Central memory CD8-positive, alpha-beta T cell (primary cell): ENCODE results near the gene EXD3.

Experiments
- ATAC-seq: fragments of 150-1000 bp; cut with Tn5 transposase; replicated peaks from 2 replicates; pipeline ENCODE4 v1.10.0; 2022; ENCODE audit warnings: mild to moderate bottlenecking, moderate FRiP score, moderate number of reproducible peaks; ENCODE audit not compliant: poor library complexity, severe bottlenecking; ENCODE audit errors: extremely low read depth
- DNase-seq, 2 donors: peaks; one replicate each; pipeline ENCODE4 v3.0.0; 2021; ENCODE audit warnings: low spot score in 2 of 2
- H3K27ac Mint-ChIP-seq: one replicate; pipeline ENCODE4 v1.8.0; 2022; ENCODE audit warnings: low read depth, mild to moderate bottlenecking, moderate library complexity, mixed read lengths
- H3K27me3 Mint-ChIP-seq: one replicate; pipeline ENCODE4 v1.8.0; 2022; ENCODE audit warnings: mixed read lengths
- H3K36me3 Mint-ChIP-seq: one replicate; pipeline ENCODE4 v1.8.0; 2022; ENCODE audit warnings: mild to moderate bottlenecking, moderate library complexity, mixed read lengths; ENCODE audit not compliant: insufficient read depth
- H3K4me1 Mint-ChIP-seq: one replicate; pipeline ENCODE4 v1.8.0; 2022; ENCODE audit warnings: mixed read lengths
- H3K4me3 Mint-ChIP-seq: one replicate; pipeline ENCODE4 v1.8.0; 2022; ENCODE audit warnings: mild to moderate bottlenecking, moderate library complexity, mixed read lengths
- H3K9me3 Mint-ChIP-seq: one replicate; pipeline ENCODE4 v1.8.0; 2022; ENCODE audit warnings: mixed read lengths

Gene EXD3

DNA sequence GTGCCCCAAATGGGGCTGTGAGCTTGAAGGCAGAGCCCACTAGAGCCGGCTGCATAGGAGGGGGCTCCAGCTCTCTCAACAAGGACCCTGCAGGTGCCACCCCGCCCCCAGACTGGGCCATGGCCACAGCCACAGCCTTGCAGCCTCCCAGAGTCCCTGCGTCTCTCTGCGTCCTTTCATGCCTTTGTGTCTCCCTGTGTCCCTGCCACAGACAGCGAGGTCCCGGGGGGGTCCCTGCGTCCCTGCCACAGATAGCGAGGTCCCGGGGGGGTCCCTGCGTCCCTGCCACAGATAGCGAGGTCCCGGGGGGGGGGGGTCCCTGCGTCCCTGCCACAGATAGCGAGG is 6.6 kb upstream of the EXD3 start:
- Mint-ChIP-seq H3K4me3 (no peak overlapping the region), H3K9me3 (no peaks in the 10 kb centered on the region), H3K36me3 (no peaks in the 10 kb centered on the region), H3K27me3 (no peaks in the 10 kb centered on the region), H3K4me1 (no peaks in the 10 kb centered on the region), H3K27ac (no peak overlapping the region)
- DNase-seq (no peak), ATAC-seq (no peak)

DNA sequence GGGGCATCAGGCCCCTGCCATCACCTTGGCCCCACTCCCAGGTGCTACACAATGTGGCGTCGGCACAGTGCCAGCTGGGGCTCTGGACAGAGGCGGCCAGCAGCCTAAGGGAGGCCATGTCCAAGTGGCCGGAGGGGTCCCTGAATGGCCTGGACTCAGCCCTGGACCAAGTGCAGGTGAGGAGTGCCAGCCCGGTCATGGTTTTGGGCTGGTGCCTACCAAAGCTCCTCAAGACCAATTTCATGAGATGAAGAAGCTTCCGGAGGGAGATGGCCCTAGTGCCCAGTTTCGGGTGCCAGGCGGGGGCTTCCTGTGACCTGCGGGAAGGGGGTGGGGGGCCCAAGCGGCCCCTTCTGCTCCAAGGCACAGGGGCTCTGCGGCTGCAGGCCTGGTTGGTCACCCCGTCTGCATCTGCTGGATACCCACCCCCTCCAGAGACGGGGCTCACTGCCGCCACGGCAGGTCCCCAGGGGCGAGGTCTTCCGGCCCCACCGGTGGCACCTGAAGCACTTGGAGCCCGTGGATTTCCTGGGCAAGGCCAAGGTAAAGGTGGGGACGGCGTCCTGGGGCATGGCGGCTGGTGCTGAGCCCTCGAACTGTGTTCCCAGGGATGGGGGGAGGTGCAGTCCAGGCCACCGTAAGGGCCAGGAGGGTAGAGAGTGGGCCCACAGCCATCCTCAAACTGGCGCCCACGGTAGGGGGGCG is 6.0 kb upstream of the EXD3 start:
- no peaks in the 10 kb centered on the region for H3K9me3 Mint-ChIP-seq
- H3K27ac Mint-ChIP-seq, result no peak overlapping the region
- DNase-seq (no peak), ATAC-seq (no peak)
- no peaks in the 10 kb centered on the region for H3K36me3 Mint-ChIP-seq
- no peaks in the 10 kb centered on the region for H3K27me3 Mint-ChIP-seq
- no peak overlapping the region for H3K4me3 Mint-ChIP-seq
- no peaks in the 10 kb centered on the region for H3K4me1 Mint-ChIP-seq

DNA sequence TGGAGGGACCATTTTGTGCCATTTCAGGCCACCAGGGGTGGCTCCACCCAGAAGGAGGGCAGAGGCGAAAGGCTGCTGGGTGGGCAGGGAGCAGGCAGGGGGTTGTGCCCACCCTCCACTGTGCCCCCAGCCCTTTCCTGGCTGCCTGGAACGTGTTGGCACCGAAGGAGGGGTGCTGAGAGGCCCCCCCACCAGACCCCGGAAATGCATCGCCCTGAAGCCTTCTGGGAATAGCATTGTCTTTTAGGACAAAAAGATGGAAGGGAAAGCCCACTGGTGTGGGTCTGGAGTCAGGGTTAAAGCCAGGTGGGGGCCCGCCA is 5.3 kb upstream of the EXD3 start:
- H3K4me1 Mint-ChIP-seq, result no peaks in the 10 kb centered on the region

DNA sequence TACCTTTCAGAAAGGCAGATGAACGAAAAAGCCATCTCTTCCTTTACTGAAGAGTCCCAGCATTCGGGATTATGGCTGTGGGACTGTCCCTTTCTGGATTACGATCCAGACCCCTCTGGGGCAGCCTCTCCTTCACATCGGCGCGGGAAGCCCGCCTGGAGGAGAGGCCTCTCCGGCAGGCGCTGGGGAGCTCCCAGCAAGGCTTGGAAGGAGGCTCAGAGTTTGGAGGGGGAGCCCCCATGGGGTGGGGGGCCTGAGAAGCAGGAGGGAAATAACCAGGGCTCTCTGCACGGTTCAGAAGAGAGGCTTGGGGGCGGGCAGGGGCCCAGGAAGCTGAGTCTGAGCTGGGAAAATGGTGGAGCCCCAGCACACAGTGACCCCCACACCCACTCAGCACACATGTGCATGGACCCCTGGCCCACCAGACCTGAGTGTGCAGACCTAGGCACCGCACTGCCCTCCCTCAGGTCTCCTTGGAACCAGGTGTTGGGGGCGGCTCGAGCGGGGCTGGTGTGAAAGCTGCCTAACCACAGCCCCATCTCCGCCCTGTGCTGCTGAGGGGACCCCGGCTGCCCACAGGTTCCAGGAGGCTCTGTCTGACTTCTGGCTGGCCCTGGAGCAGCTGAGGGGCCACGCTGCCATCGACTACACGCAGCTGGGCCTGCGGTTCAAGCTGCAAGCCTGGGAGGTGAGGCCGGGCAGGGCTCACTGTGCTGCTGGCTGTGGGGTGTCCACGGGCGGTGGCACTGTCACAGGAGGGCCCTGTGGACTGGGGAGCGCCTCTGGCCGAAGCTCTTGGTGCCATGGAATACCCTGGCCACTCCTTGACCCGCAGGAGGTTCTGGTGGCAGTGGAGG is 4.7 kb upstream of the EXD3 start:
- Mint-ChIP-seq H3K27ac (no peak overlapping the region), H3K4me1 (no peaks in the 10 kb centered on the region), H3K9me3 (no peaks in the 10 kb centered on the region), H3K36me3 (no peaks in the 10 kb centered on the region), H3K27me3 (no peaks in the 10 kb centered on the region), H3K4me3 (no peak overlapping the region)
- DNase-seq, result no peak
- no peak for ATAC-seq

More for the DNA sequence above, 5.3 kb upstream of the EXD3 start:
- Mint-ChIP-seq H3K9me3 (no peaks in the 10 kb centered on the region), H3K36me3 (no peaks in the 10 kb centered on the region), H3K4me3 (no peak overlapping the region), H3K27me3 (no peaks in the 10 kb centered on the region), H3K27ac (no peak overlapping the region)
- ATAC-seq (no peak), DNase-seq (no peak)

DNA sequence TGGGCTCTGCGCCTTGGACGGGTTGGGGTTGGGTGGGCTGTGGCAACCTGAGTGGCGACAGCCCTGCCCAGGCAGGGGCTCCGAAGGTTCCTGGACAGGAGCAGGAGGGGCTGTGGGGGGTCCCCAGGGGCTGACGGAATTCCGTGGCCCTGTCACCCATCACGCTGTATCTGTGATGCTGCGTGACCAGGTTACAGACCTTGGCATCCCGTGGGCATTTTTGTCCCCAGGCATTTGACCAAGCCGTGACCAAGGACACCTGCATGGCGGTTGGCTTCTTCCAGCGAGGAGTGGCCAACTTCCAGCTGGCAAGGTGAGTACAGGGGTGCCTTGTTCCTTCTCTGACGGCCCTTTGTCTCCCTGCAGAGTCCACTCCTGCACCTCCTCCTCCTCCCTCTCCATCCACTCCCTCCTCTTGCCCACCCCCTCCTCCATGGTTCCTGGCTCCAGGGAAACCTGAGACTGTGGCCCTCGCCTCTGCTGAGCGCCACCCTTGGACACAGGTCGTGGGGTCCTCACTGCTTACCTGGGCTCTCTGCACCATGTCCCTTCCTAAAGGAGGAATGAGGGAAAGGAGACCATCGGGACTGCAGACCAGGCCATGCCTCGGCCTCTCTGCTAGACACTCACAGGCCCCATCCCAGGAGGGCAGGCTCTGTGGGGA is 3.2 kb upstream of the EXD3 start:
- no peaks in the 10 kb centered on the region for H3K27me3 Mint-ChIP-seq
- H3K36me3 Mint-ChIP-seq, result no peaks in the 10 kb centered on the region
- H3K4me1 Mint-ChIP-seq, result no peaks in the 10 kb centered on the region
- H3K4me3 Mint-ChIP-seq, result no peak overlapping the region
- no peak overlapping the region for H3K27ac Mint-ChIP-seq
- no peak for DNase-seq
- no peak for ATAC-seq
- no peaks in the 10 kb centered on the region for H3K9me3 Mint-ChIP-seq

DNA sequence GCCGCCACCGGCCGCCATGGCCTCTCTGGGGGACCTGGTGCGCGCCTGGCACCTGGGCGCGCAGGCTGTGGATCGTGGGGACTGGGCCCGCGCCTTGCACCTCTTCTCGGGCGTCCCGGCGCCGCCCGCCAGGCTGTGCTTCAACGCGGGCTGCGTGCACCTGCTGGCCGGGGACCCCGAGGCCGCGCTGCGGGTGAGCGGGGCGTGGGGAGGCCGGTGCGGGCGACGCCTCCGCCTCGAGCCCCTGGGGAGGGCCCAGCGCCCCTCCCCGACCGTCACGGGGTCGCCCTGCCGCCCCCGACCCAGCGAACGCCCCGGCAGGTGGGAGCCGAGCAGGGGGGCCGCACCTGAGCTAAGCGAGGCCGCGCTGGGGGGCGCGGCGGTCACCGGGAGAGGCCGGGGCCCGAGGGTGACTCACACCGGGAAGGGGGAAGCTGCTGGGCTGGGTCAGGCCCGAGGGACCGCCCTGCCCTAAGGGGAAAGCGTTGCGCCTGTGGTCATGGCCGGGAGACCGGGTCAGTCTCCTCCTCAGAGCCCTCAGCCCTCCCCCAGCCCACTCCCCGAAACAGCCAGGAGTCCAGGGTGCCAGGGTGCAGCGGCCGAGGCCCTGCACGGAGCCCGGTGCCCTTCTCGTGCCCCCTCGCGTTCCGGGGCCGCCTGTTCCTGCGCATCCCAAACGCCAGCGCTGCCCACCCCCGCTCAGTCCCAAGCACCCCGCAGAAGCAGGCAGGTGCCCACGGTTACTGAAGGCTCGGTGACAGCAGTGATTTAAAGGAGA is 741 bp upstream of the EXD3 start:
- no peaks in the 10 kb centered on the region for H3K4me1 Mint-ChIP-seq
- no peak overlapping the region for H3K27ac Mint-ChIP-seq
- peak; percentile 63 for ATAC-seq
- peak overlapping the region; percentile 59 for H3K4me3 Mint-ChIP-seq
- no peaks in the 10 kb centered on the region for H3K36me3 Mint-ChIP-seq
- no peaks in the 10 kb centered on the region for H3K9me3 Mint-ChIP-seq
- no peak for DNase-seq
- H3K27me3 Mint-ChIP-seq, result no peaks in the 10 kb centered on the region

DNA sequence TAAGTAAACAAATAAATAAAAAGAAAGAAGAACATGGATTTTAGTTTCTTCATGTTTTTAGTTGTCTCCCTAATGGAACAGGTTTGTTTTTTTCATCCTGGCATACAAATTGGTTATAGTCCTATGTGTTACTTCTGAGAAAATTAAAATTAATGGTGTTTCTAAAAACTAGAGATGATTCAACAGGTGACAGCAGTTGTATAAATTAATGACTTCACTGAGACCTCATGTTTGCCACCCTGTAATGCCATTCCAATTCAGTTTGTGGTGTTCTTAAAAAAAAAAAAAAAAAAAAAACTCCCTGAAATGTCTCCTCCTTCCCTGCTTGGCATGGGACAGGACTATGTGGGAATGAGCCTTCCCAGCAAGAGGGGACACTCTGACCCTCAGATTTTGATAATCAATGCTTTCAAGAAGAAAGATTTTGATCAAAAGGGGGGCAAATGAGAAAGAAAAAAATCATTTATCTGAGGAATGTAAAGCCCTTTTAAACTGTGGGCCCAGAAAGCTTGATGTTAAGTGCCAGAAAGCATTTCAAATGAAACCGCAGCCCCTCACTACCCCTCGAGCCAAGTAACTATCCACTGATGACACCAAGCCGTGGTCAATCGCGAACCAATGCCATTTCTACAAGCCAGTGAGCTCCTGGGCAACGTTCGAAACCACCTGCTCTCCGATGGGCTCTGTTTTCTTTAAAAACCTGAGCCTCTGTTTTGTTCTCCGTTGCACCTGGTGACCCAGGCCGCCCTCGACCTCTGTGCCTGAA is 941 bp downstream of the EXD3 start:
- no peak for DNase-seq
- Mint-ChIP-seq H3K36me3 (no peaks in the 10 kb centered on the region), H3K27ac (no peak overlapping the region), H3K9me3 (no peaks in the 10 kb centered on the region), H3K4me1 (no peaks in the 10 kb centered on the region), H3K27me3 (no peaks in the 10 kb centered on the region), H3K4me3 (peak overlapping the region; percentile 75)
- no peak for ATAC-seq

DNA sequence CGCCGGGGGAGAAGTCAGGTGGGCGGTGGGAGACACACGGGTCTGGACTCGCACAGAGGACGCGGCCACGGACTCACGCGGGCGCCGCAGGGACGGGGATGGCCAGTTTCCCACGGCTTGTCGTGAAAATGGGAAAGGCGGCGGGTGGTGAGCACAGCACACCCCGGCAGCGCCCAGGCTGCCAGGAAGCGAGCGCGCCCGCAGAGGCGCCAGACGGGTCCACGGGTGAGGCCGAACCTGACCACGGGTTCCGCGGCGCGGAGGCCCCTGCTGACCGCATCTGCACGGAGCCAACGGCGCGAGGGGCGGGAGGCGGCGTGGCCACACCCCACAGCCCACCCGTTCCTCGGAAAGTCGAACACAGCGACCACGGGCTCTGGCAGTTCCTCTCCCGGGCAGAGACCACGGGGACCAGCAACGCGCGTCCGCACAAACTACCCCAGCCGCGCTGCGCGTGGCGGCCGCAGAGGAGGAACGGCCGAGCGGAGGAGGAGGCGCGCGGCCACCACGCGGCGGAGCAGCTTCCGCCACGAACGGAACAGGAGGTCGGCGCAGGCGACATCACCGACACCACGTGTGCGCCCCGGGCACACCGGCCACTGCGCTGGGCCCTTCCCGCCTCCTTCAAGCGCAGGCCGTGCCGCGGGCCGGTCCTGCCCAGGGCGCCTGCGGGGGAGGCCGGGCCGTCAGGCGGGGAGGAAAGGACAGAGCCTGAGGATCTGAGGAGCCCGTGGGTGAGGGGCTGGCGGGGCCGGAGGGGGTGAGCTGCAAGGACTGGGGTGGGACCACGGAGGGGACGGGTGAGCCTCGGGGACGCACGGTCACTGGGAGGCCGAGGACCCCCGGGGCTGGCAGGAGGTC is 5.6 kb downstream of the EXD3 start:
- no peaks in the 10 kb centered on the region for H3K27me3 Mint-ChIP-seq
- H3K4me1 Mint-ChIP-seq, result peaks cover 7% of the 10 kb centered on the region
- no peak for DNase-seq
- peak overlapping the region; percentile 55 for H3K4me3 Mint-ChIP-seq
- H3K9me3 Mint-ChIP-seq, result no peaks in the 10 kb centered on the region
- no peak overlapping the region for H3K27ac Mint-ChIP-seq
- ATAC-seq, result peak; percentile 36
- peaks cover 4% of the 10 kb centered on the region for H3K36me3 Mint-ChIP-seq

DNA sequence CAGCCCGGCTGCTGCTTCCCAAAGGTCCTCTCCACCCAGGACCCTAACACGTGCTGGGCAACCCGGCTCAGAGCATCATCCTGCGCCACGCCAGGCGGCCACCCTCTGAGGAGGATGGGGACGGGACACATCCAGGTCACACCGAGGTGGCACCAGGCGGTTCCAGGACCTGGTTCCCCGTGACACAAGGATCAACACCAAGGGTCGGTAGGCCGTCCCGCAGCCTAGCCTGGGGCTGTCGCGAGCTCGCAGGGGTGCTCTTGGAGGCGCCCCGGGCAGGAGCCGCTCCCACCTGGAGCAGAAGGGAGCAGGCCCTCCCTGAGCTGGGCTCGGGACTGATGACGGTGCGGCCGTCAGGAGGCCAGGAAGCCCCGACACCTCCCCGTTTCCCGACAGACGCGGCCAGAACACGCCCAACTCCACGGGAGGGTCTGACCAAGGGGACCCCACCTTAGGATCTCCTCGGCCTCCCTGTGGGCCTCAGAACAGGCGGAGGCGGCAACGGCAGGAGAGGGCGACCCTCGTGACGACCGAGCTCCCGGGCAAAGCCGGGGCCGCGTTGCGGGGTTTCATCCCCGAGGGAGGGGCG is 6.3 kb downstream of the EXD3 start:
- H3K27ac Mint-ChIP-seq, result no peak overlapping the region
- no peak for ATAC-seq
- H3K36me3 Mint-ChIP-seq, result peaks cover 4% of the 10 kb centered on the region
- H3K4me3 Mint-ChIP-seq, result peak overlapping the region; percentile 55
- peaks cover 7% of the 10 kb centered on the region for H3K4me1 Mint-ChIP-seq
- H3K27me3 Mint-ChIP-seq, result no peaks in the 10 kb centered on the region
- H3K9me3 Mint-ChIP-seq, result no peaks in the 10 kb centered on the region
- DNase-seq, result no peak

DNA sequence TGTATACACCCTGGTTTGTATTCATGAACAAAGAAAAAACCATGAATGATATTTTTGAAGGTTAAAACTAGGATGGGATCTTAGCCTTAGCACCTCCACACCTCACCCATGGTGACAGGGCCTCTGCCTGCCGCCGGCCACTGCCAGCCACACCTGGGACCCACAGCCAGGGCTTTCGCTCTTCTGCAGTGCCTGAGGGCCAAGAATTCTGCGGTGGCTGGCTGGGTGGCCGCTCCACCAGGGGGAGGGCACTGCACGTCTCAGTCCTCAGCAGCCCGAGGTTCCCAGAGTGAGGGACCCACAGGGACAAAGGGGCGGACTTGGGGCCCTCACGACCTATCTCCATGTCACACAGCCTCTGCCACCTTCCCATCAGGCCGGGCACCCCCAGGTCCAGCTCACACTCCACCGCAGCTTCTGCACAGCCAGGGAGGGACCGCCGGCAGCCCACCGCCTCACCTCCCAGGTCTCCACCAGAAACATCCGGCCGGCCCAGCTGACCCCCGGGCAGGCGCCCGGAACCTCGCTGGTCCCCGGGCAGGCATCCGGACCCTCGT is 6.9 kb downstream of the EXD3 start:
- ATAC-seq (no peak), DNase-seq (no peak)
- H3K9me3 Mint-ChIP-seq, result no peaks in the 10 kb centered on the region
- H3K4me3 Mint-ChIP-seq, result no peak overlapping the region
- H3K27me3 Mint-ChIP-seq, result no peaks in the 10 kb centered on the region
- peaks cover 4% of the 10 kb centered on the region for H3K36me3 Mint-ChIP-seq
- no peak overlapping the region for H3K27ac Mint-ChIP-seq
- H3K4me1 Mint-ChIP-seq, result peaks cover 7% of the 10 kb centered on the region

DNA sequence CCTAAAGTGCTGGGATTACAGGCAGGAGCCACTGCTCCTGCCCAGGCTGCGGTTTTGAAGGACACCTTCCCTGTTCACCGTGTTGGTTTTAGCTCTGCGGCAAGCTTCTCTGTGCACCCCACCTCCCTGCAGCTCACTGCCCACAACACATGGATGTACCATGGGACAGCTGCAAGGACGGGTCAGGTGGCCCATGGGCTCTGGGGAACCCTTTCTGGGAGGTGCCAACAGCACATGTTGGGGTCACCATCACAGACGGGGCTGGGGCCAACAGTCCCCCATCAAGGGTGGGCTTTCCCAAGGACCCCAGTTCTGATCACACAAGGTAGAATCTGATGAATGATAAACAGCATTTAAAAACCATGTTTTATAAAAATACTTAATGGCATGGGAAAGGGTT is 7.5 kb downstream of the EXD3 start:
- Mint-ChIP-seq H3K27ac (no peak overlapping the region), H3K4me3 (no peak overlapping the region)

More for the DNA sequence above, 7.5 kb downstream of the EXD3 start:
- peaks cover 4% of the 10 kb centered on the region for H3K36me3 Mint-ChIP-seq
- no peaks in the 10 kb centered on the region for H3K27me3 Mint-ChIP-seq
- no peak for ATAC-seq
- no peak for DNase-seq
- peaks cover 9% of the 10 kb centered on the region for H3K4me1 Mint-ChIP-seq
- no peaks in the 10 kb centered on the region for H3K9me3 Mint-ChIP-seq
